SU-DHL-6 (cell line): ENCODE measurements around the gene TATDN2.

Experiments
- H2AFZ ChIP-seq: fragments of 200-600 bp; sonication (generic); 2 replicates; pipeline ENCODE4 v1.6.1; 2014; ENCODE audit warnings: low read depth, mild to moderate bottlenecking, moderate library complexity, mixed read lengths, antibody characterized with exemption, low read length; ENCODE audit not compliant: severe bottlenecking
- H3F3A ChIP-seq: fragments of 200-600 bp; shearing (Covaris generic); 2 replicates; pipeline ENCODE4 v1.6.0; 2016; ENCODE audit warnings: antibody characterized with exemption, mild to moderate bottlenecking; ENCODE audit not compliant: insufficient read depth
- H3K27ac ChIP-seq: fragments of 200-600 bp; sonication (generic); 2 replicates; pipeline ENCODE4 v1.5.1; 2016; ENCODE audit warnings: low read depth, mild to moderate bottlenecking, low read length, moderate library complexity, mixed read lengths
- H3K27me3 ChIP-seq: fragments of 200-600 bp; sonication (generic), shearing (Covaris generic); 2 replicates; pipeline ENCODE4 v1.6.0; 2014; ENCODE audit warnings: mild to moderate bottlenecking, low read length
- H3K36me3 ChIP-seq: fragments of 200-600 bp; sonication (generic); 2 replicates; pipeline ENCODE4 v1.6.1; 2014; ENCODE audit warnings: mild to moderate bottlenecking, low read length, mixed read lengths
- H3K4me2 ChIP-seq: fragments of 300-600, 200-600 bp; shearing (Covaris generic), sonication (generic); 2 replicates; pipeline ENCODE4 v1.6.0; 2014; ENCODE audit warnings: low read length, low read depth, mild to moderate bottlenecking; ENCODE audit not compliant: poor library complexity, severe bottlenecking
- H3K4me3 ChIP-seq: fragments of 200-600 bp; sonication (generic); 2 replicates; pipeline ENCODE4 v1.5.1; 2014; ENCODE audit warnings: antibody characterized with exemption, low read length, mild to moderate bottlenecking, mixed read lengths; ENCODE audit not compliant: insufficient read depth, poor library complexity, severe bottlenecking
- H3K79me2 ChIP-seq: fragments of 200-600 bp; sonication (generic); 2 replicates; pipeline ENCODE4 v1.6.1; 2014; ENCODE audit warnings: mild to moderate bottlenecking, low read length, moderate library complexity; ENCODE audit not compliant: insufficient read depth
- H3K9ac ChIP-seq: fragments of 200-600 bp; sonication (generic); 2 replicates; pipeline ENCODE4 v1.7.0; 2014; ENCODE audit warnings: mild to moderate bottlenecking, low read length
- H3K9me2 ChIP-seq: fragments of 200-600 bp; sonication (generic); replicated peaks from 2 replicates; pipeline ENCODE4 v1.6.1; 2014; ENCODE audit warnings: low read length; ENCODE audit not compliant: insufficient read depth
- H3K9me3 ChIP-seq: fragments of 200-600 bp; sonication (generic); 2 replicates; pipeline ENCODE4 v1.6.1; 2014; ENCODE audit warnings: low read length, mixed read lengths; ENCODE audit not compliant: insufficient read depth
- H4K20me1 ChIP-seq: fragments of 200-600 bp; sonication (generic); 2 replicates; pipeline ENCODE4 v1.6.1; 2014; ENCODE audit warnings: low read depth, mild to moderate bottlenecking, antibody characterized with exemption, low read length, moderate library complexity, mixed read lengths
- EZH2phosphoT487 ChIP-seq: fragments of 200-600 bp; sonication (generic), shearing (Covaris generic); conservative IDR thresholded peaks from 2 replicates; pipeline ENCODE4 v1.6.1; 2018; ENCODE audit warnings: mild to moderate bottlenecking, antibody characterized with exemption, low read length, moderate library complexity, mixed read lengths
- TF ChIP-seq, protein P1 (sequence below): fragments of 200-600 bp; sonication (generic); IDR thresholded peaks from one replicate; pipeline ENCODE4 v1.5.1; 2017; ENCODE audit warnings: antibody characterized with exemption, mild to moderate bottlenecking, low read length, moderate library complexity; ENCODE audit not compliant: insufficient read depth, poor library complexity, severe bottlenecking

The TATDN2 gene

DNA sequence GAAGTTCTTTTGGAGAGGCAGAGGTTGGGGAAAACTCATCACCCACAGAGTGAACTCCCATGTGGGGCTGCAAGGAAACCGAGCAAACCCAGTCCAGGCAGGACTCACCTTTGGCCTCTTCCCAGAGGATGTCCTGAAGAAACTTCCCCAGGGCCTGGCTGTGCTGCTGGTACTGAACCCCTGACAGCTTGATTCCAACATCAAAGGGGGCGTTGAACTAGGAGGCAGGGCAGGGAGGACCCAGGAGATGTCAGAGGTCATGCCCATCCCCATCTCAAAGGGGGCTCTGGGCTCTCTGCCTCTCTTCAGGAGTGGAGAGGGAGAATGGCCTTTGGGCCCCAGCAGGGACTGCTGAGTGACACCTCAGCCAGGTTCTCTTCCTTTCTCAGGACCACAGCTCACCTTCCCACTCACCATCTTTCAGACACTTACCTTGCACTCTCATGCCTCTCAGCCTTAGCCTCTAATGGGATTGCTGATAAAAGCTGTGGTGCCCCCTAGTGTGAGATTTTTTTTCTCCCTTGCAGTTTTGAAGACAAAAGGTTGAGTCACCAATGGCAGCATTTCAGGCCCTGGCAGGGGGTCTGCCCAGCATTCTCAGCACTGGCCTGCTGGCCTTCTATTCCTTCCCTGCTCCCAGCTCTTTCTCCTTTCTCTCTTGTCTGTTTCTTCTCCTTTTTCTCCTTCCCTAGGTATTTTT lies 38.5 kb downstream of the TATDN2 start:
- Histone ChIP-seq H3K9me2 (no peaks in the 10 kb centered on the region), H3K9me3 (no peaks in the 10 kb centered on the region), H3K36me3 (peaks cover 10% of the 10 kb centered on the region; the same call in 1 of the 2 replicates), H3K4me2 (no peak overlapping the region), H3K4me3 (no peak overlapping the region), H3F3A (peaks cover 3% of the 10 kb centered on the region; the same call in 1 of the 2 replicates), H2AFZ (no peak overlapping the region), H3K79me2 (no peaks in the 10 kb centered on the region), H3K27me3 (no peaks in the 10 kb centered on the region), H3K27ac (no peak overlapping the region), H3K9ac (no peak overlapping the region), H4K20me1 (no peaks in the 10 kb centered on the region)
- TF ChIP-seq EZH2phosphoT487 = no peak
- TF ChIP-seq, protein P1, sequence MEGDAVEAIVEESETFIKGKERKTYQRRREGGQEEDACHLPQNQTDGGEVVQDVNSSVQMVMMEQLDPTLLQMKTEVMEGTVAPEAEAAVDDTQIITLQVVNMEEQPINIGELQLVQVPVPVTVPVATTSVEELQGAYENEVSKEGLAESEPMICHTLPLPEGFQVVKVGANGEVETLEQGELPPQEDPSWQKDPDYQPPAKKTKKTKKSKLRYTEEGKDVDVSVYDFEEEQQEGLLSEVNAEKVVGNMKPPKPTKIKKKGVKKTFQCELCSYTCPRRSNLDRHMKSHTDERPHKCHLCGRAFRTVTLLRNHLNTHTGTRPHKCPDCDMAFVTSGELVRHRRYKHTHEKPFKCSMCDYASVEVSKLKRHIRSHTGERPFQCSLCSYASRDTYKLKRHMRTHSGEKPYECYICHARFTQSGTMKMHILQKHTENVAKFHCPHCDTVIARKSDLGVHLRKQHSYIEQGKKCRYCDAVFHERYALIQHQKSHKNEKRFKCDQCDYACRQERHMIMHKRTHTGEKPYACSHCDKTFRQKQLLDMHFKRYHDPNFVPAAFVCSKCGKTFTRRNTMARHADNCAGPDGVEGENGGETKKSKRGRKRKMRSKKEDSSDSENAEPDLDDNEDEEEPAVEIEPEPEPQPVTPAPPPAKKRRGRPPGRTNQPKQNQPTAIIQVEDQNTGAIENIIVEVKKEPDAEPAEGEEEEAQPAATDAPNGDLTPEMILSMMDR = peak; percentile 55

GRCh38 chr3:10287936-10288574 lies 39.8 kb downstream of the TATDN2 start:
- Histone ChIP-seq H3K4me3 (no peak overlapping the region), H2AFZ (no peak overlapping the region), H3K27ac (no peak overlapping the region), H3K79me2 (no peaks in the 10 kb centered on the region), H4K20me1 (no peaks in the 10 kb centered on the region), H3K36me3 (peaks cover 6% of the 10 kb centered on the region; the same call in 1 of the 2 replicates), H3K9me3 (no peaks in the 10 kb centered on the region), H3K4me2 (no peak overlapping the region), H3F3A (no peaks in the 10 kb centered on the region), H3K27me3 (no peaks in the 10 kb centered on the region), H3K9me2 (no peaks in the 10 kb centered on the region), H3K9ac (no peak overlapping the region)
- no peak for TF ChIP-seq EZH2phosphoT487
- TF ChIP-seq, protein P1 = no peak

DNA sequence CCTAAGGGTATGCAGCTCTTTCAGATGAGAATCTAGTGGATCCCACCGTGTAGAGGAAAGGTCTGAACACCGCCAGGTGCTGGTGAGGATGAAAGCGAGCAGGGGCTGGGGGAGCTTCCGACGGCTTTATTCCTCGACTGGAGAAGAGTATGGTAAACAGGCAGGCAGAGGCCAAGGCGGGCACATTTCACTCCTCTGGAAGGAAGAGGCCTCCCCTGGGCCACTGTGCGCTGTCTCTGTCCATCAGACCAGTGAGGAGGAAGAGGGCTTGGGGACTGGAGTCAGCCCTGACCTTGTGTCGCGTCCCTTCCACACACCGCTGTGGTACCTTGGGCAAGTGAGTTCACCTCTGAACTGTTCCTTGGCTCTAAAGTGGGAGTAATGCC lies 40.3 kb downstream of the TATDN2 start:
- H3K4me2 ChIP-seq = no peak overlapping the region
- TF ChIP-seq EZH2phosphoT487 = no peak
- TF ChIP-seq, protein P1 = no peak
- peaks cover 2% of the 10 kb centered on the region; the same call in 1 of the 2 replicates for H3F3A ChIP-seq
- no peaks in the 10 kb centered on the region for H3K9me3 ChIP-seq
- H3K27ac ChIP-seq = no peak overlapping the region
- H3K9ac ChIP-seq = no peak overlapping the region
- no peak overlapping the region for H3K4me3 ChIP-seq
- no peaks in the 10 kb centered on the region for H3K79me2 ChIP-seq
- H4K20me1 ChIP-seq = no peaks in the 10 kb centered on the region
- H2AFZ ChIP-seq = no peak overlapping the region
- H3K36me3 ChIP-seq = peaks cover 3% of the 10 kb centered on the region; the same call in 1 of the 2 replicates
- H3K27me3 ChIP-seq = no peaks in the 10 kb centered on the region
- H3K9me2 ChIP-seq = no peaks in the 10 kb centered on the region
